Upper lobe of left lung (tissue), 4 donors: Measurements from ENCODE around the gene GPX5.

Source experiments
- CTCF ChIP-seq, 6 experiments: fragments of 450-650 bp in 4 of 6; fragments of 200-600 bp in 2 of 6; sonication (generic) in 2 of 6; IDR thresholded peaks; one replicate each; pipeline ENCODE4 v1.5.1; 2016 to 2019; ENCODE audit warnings: antibody characterized with exemption in 6 of 6
- POLR2A ChIP-seq, 4 donors: fragments of 450-650 bp; IDR thresholded peaks; one replicate each; pipeline ENCODE4 v1.5.1; 2016 to 2017; ENCODE audit warnings: antibody characterized with exemption in 4 of 4, mild to moderate bottlenecking in 2 of 4

GRCh38 chr6:28523241-28523622 lies 2.4 kb upstream of the GPX5 start:
- TF ChIP-seq CTCF (IDR thresholded peaks at IDR 0.05), result no peak
- no peak for TF ChIP-seq POLR2A (IDR thresholded peaks at IDR 0.05)
